CD4-positive, alpha-beta T cell treated with Interferon alpha-2 for 1 hour (primary cell): Measurements from ENCODE around the gene DACT1.

Source experiments
- DNase-seq, 2 donors: peaks; one replicate each; pipeline ENCODE4 v3.0.0-alpha.2; 2020 to 2022

Gene DACT1

DNA sequence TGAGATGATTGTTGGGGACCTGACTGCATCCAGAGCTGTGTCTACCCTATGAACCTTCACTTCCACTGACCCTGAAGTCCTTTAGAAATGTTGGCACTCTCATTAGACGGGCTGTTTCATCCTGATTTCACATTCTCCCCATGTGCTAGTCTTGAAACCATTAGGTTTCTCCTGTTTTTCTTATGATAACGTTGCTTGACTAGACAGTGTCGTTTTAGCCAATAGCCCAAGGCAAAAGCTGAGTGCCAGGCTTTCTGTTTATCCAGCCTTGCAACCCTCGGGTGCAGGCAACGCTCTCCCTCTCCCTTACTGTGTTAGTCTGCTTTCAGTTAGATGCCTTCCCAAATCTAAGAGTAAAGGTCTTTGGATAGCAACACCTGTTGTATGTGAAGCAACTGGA lies 30.1 kb downstream of the DACT1 start:
- DNase-seq, result no peak

DNA sequence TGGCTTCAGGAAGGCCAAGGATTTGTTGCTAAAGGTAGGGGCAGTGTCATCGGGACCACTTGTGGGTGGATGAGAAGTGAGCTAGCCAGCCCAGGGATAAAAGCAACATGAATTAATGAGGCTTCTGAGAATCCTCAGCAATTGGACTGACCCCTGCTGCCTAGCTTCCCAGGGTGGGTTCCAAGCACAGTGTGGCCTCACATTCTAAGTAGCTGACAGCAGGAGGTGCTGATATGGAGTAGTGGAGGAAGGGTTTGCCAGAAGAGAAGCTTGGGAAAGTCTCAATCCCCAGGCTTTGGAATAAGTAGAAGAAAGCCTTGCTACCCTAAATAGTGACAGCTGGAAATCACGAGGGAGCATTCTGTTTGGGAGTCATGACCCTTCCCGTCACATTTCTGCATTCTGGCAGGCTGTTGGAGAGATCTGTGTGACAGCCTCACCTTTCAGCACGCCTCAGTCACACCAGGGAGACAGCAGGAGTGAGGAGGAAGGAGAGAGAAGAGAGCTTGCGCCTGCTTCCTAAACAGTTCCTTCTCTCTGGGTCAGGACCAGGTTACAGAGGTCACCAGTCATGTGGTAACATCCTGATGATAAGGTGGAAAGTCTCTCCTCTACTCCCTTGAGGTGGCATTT lies 31.2 kb downstream of the DACT1 start:
- no peak for DNase-seq

DNA sequence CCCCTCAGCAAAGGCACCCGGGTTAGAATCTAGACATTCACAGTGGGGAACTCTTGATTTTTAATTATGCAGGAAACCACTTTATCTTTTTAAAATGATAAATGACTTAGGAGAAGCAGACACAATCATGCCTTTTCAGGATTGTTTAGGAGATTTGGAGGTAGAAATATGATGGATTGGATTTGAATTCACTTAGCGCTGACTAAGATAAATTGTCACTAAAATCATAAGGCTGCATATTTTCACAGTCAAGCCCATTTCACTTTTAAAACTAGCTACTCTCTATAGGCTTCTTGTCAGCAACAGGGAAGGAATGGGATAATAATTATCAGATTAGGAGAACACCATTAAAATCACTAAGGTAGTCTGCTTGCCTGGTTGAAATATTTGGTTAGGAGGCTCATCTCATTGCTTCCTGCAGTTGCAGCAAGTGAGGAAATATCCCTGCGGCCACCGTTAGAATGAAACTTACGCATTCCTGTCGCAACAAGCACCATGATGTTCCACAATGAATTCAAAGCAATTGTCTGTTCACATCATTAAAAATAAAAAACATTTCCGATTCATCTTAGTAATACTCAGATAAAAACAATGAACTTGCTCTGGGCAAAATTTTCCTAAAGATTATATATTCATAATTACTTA lies 31.9 kb downstream of the DACT1 start:
- DNase-seq, result no peak

DNA sequence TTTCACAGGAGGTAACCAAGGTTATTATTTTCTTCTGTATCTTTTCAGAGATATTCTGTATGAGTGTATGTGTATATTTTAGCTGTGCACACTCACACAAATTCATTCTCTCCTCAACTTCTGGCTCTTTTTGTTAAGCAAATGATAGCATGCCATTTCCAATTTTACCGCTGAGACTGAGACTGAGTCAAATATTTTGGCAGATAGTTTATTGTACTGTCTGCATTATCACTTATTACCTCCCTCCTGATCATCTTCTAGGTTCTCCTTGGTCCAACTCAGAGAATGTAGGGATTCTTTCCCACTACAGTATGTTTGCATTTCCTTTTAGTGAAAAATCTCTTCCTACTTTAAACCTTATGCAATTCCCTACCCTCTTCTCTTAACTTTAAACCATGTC lies 33.3 kb downstream of the DACT1 start:
- no peak for DNase-seq

DNA sequence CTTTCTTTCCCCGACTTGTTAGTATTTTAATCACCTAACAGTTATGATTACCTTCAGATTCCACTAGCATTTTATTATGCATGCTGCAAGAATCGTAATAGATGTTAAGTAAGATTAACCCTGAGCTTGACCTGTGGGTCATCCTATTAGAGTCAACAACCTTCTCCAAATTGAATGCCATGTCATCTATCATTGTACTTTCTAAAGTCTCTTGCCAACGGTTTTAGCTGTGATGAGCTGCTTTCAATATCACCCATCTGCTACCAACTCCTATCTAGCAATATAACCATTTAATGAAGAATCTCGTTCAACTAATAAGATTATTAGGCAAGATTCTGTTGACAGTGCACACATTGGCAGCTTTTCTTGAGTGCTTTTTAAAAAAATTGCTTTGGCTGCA lies 33.7 kb downstream of the DACT1 start:
- DNase-seq, result no peak

GRCh38 chr14:58673722-58674121 lies 36.0 kb downstream of the DACT1 start:
- DNase-seq, result no peak

GRCh38 chr14:58677001-58677400 lies 39.2 kb downstream of the DACT1 start:
- no peak for DNase-seq

DNA sequence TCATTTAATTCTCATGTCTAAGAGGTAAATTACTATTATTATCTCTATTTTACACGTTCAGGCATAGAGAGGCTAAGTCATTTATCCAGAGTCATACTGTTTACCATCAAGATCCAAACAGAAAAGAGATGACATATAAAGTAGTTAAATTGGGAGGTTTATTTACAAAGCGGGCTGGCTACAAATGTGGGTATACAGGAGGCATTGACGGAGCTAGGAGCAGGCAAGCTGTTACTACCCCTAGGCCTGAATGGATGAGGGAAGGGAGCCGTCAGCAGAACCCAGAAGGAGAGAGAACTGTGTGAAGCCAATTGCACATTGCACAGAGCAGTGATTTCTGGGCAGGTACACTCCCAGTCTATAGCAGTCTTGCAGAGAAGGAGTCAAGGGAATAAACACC lies 39.8 kb downstream of the DACT1 start:
- no peak for DNase-seq

DNA sequence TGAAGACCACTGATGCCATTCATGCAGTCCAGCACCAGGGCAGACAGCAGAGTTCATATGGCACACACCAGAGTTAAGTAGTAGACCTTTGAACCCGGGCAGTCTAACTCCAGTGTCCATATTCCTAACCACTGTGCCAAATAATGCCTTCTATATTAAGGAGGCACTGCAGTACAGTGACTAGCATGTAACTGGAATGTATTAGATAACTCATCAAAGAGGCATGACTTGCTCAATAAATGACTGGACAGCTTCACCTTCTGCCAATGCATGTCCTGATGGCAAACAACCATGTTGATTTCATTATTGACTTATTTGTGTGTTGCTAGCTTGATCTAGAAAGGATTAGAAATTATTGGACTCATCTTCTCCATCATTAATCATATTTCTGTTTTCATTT lies 40.2 kb downstream of the DACT1 start:
- DNase-seq, result no peak

DNA sequence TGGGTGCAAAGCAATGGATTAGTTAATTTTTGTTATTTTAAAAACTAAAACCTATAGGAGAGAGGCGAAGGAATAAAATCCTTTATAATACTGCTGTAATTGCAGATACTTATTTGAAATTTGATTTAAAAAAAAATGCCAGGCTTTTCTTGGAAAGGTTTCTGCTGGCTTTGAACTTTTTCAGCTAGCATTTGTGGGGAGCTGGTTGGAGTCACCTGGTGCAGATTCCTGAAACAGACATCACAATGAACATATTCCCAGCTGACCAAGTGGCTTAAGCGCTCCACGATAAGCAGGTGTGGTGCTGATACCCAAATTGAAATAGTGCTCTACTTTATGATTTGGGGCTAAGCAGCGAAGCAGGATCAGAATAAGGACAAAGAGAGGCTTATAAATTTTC lies 42.9 kb downstream of the DACT1 start:
- DNase-seq, result no peak

- no peak for DNase-seq
Observed at GRCh38 chr14:58687232-58687795, 49.6 kb downstream of the DACT1 start.

- no peak for DNase-seq
Observed at GRCh38 chr14:58690801-58691516, 53.2 kb downstream of the DACT1 start.

DNA sequence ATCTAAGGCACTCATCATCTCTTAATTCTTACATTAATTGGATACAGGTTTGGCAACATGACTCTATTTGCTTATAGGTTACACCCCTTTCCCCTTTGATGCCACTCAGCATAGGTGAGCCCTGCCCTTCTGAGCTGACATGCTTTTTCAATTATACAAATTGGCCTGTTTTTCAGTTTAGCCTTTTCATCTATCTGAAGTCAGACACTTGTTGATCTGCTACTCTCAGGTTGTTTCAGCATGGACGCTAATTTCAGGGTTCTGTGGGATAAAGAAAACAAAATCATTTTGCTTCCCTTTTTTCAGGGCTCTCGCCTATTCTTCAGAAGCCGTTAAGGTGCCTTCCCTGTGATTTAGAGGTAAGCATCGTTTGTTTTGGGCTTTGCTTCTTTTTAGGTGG lies 55.3 kb downstream of the DACT1 start:
- no peak for DNase-seq

DNA sequence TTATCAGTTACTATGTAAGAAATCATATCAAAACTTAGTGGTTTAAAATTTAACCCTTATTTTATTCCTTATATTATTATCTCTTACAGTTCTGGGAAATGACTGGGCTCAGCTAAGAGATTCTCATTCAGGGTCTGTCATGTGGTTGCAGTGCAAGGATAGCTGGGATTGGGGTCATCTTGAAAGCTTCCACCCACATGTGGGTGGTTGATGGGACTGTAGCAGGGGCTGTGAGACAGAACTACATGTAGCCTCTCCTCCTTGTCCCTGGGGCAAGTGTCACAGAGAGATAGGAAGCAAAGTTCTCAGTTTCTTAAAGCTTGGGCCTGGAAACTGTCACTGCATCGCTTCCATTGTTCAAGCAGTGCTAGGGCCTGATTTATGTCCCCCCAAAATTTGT lies 57.8 kb downstream of the DACT1 start:
- DNase-seq, result no peak

DNA sequence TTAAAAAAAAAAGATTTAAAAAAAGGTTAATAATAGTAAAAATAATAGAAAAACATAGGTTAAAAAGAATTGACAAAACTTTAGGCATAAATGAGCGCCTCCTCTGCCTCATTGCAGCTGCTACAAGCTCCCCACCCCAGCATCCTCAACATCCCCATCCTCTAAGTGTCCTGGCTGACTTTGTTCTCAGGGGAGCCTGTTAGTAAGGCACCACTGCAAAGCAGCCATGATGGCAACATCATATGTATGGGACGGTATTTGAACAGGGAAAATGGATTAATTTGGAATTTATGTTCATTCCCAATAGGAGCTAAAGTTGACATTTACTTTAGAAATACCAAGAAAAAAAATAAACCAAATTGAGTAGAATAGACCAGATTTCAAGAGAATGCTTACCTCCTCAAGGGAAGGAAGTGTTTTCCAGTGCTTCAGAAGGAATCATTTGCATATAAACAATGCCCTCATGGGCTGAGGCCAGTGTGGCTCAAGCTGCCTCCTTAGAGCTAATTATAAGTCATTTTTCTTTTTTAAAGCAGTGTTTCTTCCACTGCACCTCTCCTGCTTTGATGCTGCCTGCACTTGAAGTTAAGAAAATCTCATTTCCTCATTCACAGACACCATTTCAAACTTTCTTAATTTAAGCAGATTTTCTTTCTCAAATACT lies 59.6 kb downstream of the DACT1 start:
- DNase-seq, result no peak
